ENCODE measurements around the gene MAPRE2.

- TF ChIP-seq CTCF (IDR thresholded peaks at IDR 0.05; ENCODE audit: low read depth, low read length) = no peak
- TF ChIP-seq EZH2phosphoT487 (IDR thresholded peaks at IDR 0.05; ENCODE audit: low read depth) = no peak
Observed at GRCh38 chr18:35063875-35064690, 22.9 kb downstream of the MAPRE2 start.
